ENCODE measurements around the gene CFL1. TPM values are rescaled to one million over a fixed set of nuclear protein-coding genes. Genes with fewer than 3 reads are reported as not detected.

CFL1 gene
- polyA plus RNA-seq, 3 donors: 728 to 948 (median 744) TPM

DNA sequence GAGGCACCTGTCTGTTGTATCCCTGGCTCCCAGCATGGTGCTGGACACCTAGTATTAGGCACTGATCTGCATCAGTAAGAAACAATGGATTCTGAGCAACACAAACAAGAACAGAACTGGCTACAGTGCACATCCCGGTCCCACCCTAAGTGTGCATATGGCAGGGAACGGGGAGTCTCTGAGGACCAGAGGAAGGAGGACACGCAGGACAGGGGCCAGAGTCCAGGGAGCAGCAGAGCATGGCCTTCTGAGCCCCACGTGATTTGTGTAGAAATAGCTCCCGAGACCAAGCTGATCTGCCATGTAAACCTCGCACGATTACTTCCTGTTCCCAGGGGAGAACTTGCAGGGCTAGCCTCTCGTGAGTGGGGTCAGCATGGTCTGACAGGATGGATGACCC is 36.9 kb downstream of the CFL1 start:
- DNase-seq (ENCODE audit: extremely low read depth in 1 of 11, low read depth in 9 of 11, low spot score in 4 of 11): peak in 2 of 11 donors; percentile 12 to 32

DNA sequence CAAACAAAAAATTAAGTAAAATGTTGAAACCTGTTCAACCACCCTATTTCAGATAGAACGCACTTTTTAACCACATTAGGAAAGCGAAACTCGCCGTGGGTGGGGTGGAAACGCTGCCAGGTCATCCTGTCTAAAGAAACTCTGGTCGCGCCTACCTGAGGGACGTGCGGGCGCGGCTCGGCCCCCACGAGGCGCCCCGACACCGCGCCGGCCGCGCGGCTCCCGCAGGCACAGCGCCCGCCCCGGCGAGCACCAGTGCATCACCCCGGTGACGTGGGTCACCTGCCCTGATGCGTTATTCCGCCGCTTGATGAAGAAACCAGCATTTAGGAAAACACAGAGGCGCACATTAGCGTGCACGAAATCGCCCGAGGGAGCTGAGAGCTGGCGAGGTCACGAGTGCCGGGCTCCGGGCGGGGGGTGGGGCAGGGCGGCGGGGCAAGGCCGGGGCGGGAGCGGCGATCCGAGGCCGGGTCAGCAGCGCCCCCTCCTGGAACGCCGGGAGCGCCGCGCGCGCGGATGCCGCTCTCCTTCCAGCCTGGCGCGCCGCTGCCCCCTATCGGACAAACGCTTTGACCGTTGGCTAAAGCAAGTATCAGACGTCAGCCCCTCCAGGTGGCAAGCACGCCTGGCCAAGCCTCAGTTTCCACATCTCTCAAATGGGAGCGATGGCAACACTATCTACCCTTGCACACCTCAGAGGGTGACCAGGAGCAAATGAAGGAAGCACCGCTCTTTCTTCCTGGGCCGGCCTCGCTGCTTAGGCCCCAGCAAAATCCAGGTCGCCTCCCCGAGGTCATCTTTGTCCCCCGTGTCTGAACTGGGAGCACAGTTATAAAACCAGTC is 39.9 kb downstream of the CFL1 start:
- DNase-seq (ENCODE audit: extremely low read depth in 1 of 11, low read depth in 9 of 11, low spot score in 4 of 11): peak; percentile 64 to 89 (median 82)

DNA sequence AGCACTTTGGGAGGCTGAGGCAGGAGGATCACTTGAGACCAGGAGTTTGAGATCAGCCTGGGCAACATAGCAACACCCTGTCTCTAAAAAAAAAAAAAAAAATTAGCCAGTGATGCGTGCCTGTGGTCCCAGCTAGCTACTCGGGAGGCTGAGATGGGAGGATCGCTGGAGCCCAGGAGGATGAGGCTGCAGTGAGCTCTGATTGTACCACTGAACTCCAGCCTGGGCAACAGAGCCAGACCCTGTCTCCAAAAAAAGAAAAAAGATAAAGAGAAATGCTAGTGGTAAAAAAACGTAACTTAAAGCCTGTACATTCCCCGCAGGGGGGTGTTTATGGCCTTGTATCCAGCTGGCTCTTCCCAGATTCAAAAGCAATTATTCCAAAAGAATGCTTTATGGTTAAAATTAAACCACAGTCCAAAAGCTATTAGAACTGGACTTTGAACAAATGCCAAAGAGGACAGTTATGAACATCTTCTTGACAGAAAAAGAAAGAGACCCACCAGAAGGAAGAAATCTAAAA is 40.6 kb downstream of the CFL1 start:
- DNase-seq (ENCODE audit: extremely low read depth in 1 of 11, low read depth in 9 of 11, low spot score in 4 of 11): peak in 3 of 11 donors; percentile 39 to 57 (median 47)

DNA sequence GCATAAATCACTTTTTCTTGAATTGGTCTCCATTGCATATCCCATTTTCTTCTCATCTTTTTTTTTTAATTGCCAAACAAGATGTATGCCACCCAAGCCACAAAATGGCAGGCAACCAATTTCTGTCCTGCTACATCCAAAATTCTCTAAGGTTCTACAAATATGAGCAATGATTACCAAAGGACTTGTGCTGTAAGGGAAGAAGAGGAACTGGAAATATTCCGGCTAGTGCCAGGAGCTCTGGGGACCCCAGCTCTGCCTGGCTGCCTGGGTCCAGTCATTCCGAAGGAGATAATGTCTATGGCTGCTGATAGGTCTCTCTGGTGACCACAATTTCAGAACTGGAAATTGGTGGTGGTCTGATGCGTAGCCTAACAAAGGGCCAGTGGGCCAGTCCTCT is 41.3 kb downstream of the CFL1 start:
- DNase-seq (ENCODE audit: extremely low read depth in 1 of 11, low read depth in 9 of 11, low spot score in 4 of 11): no peak

DNA sequence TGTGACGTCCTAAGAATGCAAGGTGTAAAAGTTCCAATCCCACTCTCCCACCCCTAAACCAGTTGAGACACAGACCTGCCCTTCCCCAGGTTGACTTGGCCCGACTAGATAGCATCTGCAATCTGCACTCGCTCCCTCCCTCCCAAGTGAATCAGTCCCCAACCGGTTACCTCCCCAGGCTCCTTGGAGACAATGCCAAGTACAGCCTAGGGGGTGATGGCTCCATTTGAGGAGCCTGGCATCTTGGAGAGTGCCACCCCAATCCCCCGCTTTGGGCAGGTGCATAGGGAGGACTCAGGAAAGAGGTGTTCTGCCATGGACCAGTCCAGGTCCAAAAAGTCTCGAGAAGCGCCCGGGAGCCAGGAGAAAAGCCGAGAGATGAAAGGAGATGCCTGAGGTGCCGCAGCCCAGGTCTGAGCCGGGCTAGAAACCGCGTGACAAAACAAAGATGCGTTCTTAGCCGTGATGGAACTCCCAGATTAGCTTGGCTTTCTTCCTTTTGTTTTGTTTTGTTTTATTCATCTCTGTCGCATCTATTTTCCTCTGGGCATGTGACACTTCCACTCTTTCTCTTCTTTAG is 42.9 kb downstream of the CFL1 start:
- no peak for DNase-seq (ENCODE audit: extremely low read depth in 1 of 11, low read depth in 9 of 11, low spot score in 4 of 11)

DNA sequence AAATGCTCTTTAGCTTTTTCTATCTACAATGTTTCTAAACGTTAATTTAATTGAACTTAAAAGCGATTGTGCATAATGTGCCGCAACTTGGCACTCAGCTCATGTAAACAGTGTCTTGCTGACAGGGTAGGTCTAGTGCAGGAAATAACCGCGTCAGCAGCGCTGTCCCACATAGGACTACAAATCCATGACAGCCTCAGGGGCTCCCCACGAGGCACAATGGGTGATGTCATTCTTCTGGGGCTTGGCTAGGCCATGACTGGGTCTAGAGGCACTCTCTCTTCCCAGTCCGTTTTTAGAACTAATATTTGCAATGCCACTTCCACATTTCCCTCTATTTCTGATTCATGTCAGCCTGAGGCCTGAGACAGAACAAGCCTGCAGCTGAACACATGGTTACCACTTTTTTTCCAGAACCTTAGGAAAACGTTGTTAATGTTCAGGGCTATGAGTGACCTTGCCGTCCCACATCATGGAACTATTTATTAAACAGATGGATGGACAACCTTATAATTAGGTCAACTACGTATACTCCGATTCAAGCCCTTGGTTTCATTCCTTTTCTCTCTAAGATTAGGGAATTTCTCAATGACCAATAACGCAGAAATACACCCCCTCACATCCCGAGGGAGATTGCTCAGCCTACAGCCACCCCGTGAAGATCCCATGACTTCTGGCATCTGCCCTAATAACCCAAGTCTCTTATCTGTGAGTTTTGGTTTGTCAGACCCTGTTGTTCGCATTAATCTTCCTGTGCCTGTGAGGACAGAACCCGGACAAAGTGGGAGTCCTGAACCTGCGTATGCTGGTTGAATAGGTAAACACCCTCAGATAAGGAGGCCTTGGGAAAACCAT is 43.6 kb downstream of the CFL1 start:
- no peak for DNase-seq (ENCODE audit: extremely low read depth in 1 of 11, low read depth in 9 of 11, low spot score in 4 of 11)

DNA sequence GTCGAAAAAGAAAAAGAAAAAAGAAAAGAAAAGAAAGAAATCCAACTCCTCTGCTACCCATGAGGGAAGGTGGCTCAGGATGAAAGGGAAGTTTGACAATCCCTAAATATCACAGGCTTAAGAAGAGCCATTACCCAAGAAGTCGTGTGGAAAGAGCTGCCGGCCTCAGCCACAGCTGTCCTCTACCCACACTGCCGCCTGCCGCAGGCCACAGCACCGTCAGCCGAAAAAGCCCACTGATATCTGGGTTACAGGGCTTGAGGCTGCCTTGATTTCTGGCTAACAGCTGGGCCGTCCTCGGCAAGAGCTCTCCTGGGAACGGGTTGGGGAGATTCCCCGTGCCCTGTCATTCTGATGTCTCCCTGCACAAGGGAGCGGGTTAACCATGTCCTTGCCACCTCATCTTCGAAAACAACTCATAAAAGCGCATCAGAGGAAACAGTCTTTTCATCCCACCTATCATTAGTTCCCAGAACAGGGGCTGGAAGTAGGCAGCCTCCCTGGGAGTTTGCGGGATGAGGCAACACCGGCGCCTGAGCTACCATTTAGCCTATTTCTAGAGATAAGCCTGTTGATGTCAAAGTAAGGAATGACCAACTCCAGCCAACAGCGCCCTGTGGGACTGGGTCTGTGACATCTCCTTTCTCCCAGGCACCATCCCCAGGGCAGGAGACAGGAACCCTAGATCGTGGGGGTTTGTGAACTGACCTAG is 46.1 kb downstream of the CFL1 start:
- DNase-seq (ENCODE audit: extremely low read depth in 1 of 11, low read depth in 9 of 11, low spot score in 4 of 11): no peak

DNA sequence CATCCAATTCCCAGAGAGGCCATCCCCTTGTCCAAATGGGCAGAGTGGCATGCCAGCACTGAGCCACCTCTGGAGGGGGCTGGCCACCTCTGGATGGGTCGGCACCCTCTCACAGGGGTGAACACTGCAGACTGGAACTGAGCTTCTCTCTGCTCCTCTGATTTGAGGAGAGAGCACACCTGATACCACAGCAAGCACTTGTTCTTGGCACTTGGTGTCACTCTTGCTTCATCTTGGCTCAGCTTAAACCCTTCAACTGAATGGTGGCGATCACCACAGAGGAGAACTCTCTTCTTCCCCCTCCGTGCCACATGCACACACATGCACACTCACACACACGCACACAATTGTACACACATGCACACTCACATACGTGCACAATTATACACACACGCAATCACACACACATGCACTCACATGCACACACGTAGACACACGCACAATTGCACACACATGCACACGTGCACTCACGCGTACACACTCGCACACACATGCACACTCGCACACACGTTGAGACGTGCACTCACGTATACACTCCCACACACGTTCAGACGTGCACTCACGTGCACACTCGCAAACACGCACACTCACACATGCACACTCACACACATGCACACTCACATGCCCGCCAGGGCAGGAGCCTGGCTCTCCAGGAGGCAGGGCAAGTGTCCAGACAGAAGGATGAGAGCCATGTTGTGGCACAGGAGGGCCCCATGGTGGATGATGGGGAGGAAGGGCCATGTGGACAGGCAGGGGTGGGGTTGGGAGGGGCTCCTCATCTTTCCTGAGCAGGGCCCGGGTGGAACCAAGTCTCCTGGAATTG is 47.7 kb downstream of the CFL1 start:
- DNase-seq (ENCODE audit: extremely low read depth in 1 of 11, low read depth in 9 of 11, low spot score in 4 of 11): no peak

DNA sequence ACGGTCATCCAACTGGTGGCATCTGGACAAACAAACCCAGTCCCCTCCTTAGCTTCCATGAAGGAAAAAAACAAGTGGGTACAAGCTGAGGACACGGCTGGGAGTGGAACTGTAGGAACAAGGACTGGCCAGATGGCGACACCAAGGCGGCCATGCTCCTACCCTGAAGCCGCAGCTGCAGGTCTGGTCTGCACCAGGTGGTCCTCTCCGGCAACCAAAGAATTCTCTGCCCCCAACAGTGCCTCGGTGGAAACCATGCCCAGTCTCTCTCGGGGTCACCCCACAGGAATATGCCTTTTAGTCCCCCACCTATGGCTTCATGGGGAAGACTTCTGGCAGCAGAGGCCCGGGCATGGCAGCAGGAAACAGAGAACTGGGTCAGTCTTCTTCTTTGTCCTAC is 48.5 kb downstream of the CFL1 start:
- DNase-seq (ENCODE audit: extremely low read depth in 1 of 11, low read depth in 9 of 11, low spot score in 4 of 11): no peak

DNA sequence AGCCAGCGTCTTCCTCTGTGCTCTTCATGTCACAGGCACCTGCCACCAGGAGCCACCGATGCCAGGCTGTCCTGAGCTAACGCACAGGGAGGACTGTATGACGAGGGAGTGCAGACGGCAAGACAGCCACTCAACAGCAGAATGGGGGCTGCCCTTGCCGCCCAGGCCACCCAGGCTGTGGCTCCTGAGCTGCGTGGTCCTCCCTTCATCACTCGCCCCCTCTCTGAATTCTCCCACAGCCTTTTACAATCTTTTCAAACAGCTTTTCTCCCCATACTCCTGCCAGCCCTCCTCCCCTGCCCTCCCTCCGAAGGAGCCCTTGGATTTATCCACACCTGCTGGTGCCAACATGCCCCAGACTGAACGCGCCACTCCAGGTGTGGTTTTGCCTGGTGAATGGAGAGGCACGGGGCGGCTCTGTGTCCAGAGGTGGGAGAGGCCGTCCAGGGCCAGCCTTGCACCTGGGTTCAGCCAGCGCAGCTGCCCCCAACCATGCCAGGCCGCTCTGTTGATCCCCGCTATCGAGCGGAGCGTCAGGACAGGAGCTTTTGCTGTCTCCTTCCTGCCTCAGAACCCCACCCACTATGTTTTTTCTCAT is 49.1 kb downstream of the CFL1 start:
- no peak for DNase-seq (ENCODE audit: extremely low read depth in 1 of 11, low read depth in 9 of 11, low spot score in 4 of 11)

DNA sequence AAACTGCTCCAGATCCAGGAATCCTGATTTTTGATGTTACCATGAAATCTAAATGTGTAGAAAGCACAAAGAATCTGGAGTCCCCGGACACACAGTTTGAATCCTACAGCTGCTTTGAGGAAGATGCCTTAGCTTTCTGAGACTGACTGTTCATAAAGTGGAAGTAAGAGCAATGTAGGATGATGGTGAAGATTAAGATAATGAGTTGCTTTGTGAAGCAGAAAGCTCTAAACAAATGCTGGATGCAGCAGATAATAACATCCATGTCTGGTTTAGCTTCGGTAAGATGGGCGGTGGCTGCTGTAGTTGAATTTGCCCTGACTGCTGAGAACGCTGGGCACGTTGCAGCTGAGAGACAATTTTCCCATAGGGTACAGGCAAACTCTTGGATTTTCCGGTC is 51.0 kb downstream of the CFL1 start:
- no peak for DNase-seq (ENCODE audit: extremely low read depth in 1 of 11, low read depth in 9 of 11, low spot score in 4 of 11)

Other genes starting within 250 kb of the CFL1 start
- gene MAP3K11, start 244.0 kb downstream of the CFL1 start, polyA plus RNA-seq (ENCODE audit: insufficient read length in 3 of 3): 10 to 100 TPM; 34.8 to 44.2 (median 41.8) TPM
- gene PCNX3, start 242.4 kb downstream of the CFL1 start, polyA plus RNA-seq (ENCODE audit: insufficient read length in 3 of 3): 10 to 100 TPM; 24.0 to 37.4 (median 33.3) TPM
- gene SIPA1, start 220.1 kb downstream of the CFL1 start, polyA plus RNA-seq (ENCODE audit: insufficient read length in 3 of 3): 10 to 100 TPM; 26.2 to 31.8 (median 27.1) TPM
- gene RELA, start 195.3 kb downstream of the CFL1 start, polyA plus RNA-seq (ENCODE audit: insufficient read length in 3 of 3): 10 to 100 TPM; 49.5 to 61.3 (median 55.8) TPM
- 10 to 100 TPM; 66.1 to 73.8 (median 72.0) TPM for gene KAT5, start 145.9 kb downstream of the CFL1 start, polyA plus RNA-seq (ENCODE audit: insufficient read length in 3 of 3)
- gene RNASEH2C, start 137.4 kb downstream of the CFL1 start, polyA plus RNA-seq (ENCODE audit: insufficient read length in 3 of 3): 10 to 100 TPM; 36.1 to 53.4 (median 42.0) TPM
- 10 to 100 TPM in 1 of 3 donors, 1 to 10 TPM in 2; 5.7 to 10.3 (median 7.6) TPM for gene AP5B1, start 77.2 kb downstream of the CFL1 start, polyA plus RNA-seq (ENCODE audit: insufficient read length in 3 of 3)
- gene OVOL1, start 71.1 kb downstream of the CFL1 start, polyA plus RNA-seq (ENCODE audit: insufficient read length in 3 of 3): 10 to 100 TPM in 2 of 3 donors, 1 to 10 TPM in 1; 9.6 to 15.0 (median 14.0) TPM
- 1 to 10 TPM; 1.4 to 3.7 (median 2.2) TPM for gene SNX32, start 24.2 kb downstream of the CFL1 start, polyA plus RNA-seq (ENCODE audit: insufficient read length in 3 of 3)
- 10 to 100 TPM; 45.6 to 62.3 (median 56.6) TPM for gene MUS81, start 2.3 kb upstream of the CFL1 start, polyA plus RNA-seq (ENCODE audit: insufficient read length in 3 of 3)
- 100 to 1,000 TPM in 2 of 3 donors, 10 to 100 TPM in 1; 87.9 to 129 (median 127) TPM for gene EFEMP2, start 14.6 kb upstream of the CFL1 start, polyA plus RNA-seq (ENCODE audit: insufficient read length in 3 of 3)
- gene CTSW, start 21.7 kb upstream of the CFL1 start, polyA plus RNA-seq (ENCODE audit: insufficient read length in 3 of 3): 1 to 10 TPM in 2 of 3 donors, under 1 TPM in 1; 0.47 to 1.3 (median 1.0) TPM
- 10 to 100 TPM; 88.2 to 94.0 (median 92.2) TPM for gene FIBP, start 30.3 kb upstream of the CFL1 start, polyA plus RNA-seq (ENCODE audit: insufficient read length in 3 of 3)
- gene CCDC85B, start 32.5 kb upstream of the CFL1 start, polyA plus RNA-seq (ENCODE audit: insufficient read length in 3 of 3): 10 to 100 TPM in 2 of 3 donors, 1 to 10 TPM in 1; 5.7 to 17.4 (median 11.1) TPM
- gene FOSL1, start 42.2 kb upstream of the CFL1 start, polyA plus RNA-seq (ENCODE audit: insufficient read length in 3 of 3): under 1 TPM; 0.07 to 0.24 (median 0.20) TPM
- 10 to 100 TPM; 30.9 to 41.8 (median 33.3) TPM for gene C11orf68, start 60.9 kb upstream of the CFL1 start, polyA plus RNA-seq (ENCODE audit: insufficient read length in 3 of 3)
- gene DRAP1, start 61.2 kb upstream of the CFL1 start, polyA plus RNA-seq (ENCODE audit: insufficient read length in 3 of 3): 100 to 1,000 TPM in 1 of 3 donors, 10 to 100 TPM in 2; 73.3 to 109 (median 88.0) TPM
- under 1 TPM; 0.19 to 0.21 (median 0.20) TPM for gene TSGA10IP, start 87.3 kb upstream of the CFL1 start, polyA plus RNA-seq (ENCODE audit: insufficient read length in 3 of 3)
- gene SART1, start 103.6 kb upstream of the CFL1 start, polyA plus RNA-seq (ENCODE audit: insufficient read length in 3 of 3): 10 to 100 TPM; 40.4 to 60.6 (median 52.2) TPM
- gene EIF1AD, start 144.0 kb upstream of the CFL1 start, polyA plus RNA-seq (ENCODE audit: insufficient read length in 3 of 3): 10 to 100 TPM; 26.3 to 30.3 (median 28.4) TPM
- gene BANF1, start 144.3 kb upstream of the CFL1 start, polyA plus RNA-seq (ENCODE audit: insufficient read length in 3 of 3): 100 to 1,000 TPM; 224 to 286 (median 277) TPM
- not detected for gene CST6, start 153.8 kb upstream of the CFL1 start, polyA plus RNA-seq (ENCODE audit: insufficient read length in 3 of 3)
- gene CATSPER1, start 168.3 kb upstream of the CFL1 start, polyA plus RNA-seq (ENCODE audit: insufficient read length in 3 of 3): not detected
- 1 to 10 TPM; 3.6 to 6.7 (median 6.6) TPM for gene GAL3ST3, start 191.0 kb upstream of the CFL1 start, polyA plus RNA-seq (ENCODE audit: insufficient read length in 3 of 3)
- gene SF3B2, start 194.2 kb upstream of the CFL1 start, polyA plus RNA-seq (ENCODE audit: insufficient read length in 3 of 3): 100 to 1,000 TPM; 237 to 257 (median 251) TPM
- 10 to 100 TPM; 48.0 to 59.2 (median 53.1) TPM for gene PACS1, start 212.1 kb upstream of the CFL1 start, polyA plus RNA-seq (ENCODE audit: insufficient read length in 3 of 3)

All from renal cortex interstitium (tissue), 11 donors.